GM20000 (cell line): ENCODE data around the gene GIPR.

Source experiments
- DNase-seq: peaks from one replicate; pipeline ENCODE4 v3.0.0; 2012; ENCODE audit warnings: low spot score
- TF ChIP-seq, protein P1 (sequence below): IDR thresholded peaks from 2 replicates; pipeline ENCODE4 v1.5.1; 2012; ENCODE audit warnings: mild to moderate bottlenecking, control low read depth; ENCODE audit errors: extremely low read depth, missing control alignments

Gene GIPR

DNA sequence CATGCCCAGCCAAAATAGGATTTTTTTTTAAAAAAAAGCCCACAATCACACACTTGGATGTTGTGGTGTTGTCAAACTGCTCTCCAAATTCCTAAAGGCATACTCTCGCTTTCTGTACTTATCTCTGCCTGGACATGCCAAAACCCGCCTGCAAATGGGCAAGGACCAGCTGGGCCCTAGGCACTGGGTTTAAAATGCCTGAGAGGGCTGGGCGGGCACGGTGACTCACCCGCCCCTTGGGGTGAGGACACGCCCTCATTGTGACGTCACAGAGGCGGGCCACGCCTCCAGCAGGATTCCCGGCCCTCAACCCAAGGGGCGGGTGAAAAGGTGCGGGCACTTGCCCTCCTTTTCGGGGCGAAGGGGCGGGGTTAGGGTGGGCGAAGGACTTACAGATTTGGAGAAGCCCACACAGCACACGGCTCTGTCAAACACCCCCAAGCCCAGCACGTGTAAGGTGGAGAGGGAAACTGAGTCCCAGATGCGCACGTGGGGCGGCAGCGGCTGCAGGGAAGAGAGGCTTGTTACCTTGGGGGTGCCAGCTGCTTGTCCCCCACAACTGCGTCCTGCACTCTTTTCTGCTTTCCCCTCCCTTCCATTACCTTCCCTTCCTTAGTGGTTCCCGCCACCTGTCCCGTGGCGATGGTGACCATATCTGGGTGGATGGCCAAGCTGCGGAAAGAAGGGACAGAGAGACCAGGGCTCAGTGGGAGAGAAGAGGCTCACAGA, 35.4 kb upstream of the GIPR start:
- TF ChIP-seq, protein P1, sequence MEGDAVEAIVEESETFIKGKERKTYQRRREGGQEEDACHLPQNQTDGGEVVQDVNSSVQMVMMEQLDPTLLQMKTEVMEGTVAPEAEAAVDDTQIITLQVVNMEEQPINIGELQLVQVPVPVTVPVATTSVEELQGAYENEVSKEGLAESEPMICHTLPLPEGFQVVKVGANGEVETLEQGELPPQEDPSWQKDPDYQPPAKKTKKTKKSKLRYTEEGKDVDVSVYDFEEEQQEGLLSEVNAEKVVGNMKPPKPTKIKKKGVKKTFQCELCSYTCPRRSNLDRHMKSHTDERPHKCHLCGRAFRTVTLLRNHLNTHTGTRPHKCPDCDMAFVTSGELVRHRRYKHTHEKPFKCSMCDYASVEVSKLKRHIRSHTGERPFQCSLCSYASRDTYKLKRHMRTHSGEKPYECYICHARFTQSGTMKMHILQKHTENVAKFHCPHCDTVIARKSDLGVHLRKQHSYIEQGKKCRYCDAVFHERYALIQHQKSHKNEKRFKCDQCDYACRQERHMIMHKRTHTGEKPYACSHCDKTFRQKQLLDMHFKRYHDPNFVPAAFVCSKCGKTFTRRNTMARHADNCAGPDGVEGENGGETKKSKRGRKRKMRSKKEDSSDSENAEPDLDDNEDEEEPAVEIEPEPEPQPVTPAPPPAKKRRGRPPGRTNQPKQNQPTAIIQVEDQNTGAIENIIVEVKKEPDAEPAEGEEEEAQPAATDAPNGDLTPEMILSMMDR, result no peak

DNA sequence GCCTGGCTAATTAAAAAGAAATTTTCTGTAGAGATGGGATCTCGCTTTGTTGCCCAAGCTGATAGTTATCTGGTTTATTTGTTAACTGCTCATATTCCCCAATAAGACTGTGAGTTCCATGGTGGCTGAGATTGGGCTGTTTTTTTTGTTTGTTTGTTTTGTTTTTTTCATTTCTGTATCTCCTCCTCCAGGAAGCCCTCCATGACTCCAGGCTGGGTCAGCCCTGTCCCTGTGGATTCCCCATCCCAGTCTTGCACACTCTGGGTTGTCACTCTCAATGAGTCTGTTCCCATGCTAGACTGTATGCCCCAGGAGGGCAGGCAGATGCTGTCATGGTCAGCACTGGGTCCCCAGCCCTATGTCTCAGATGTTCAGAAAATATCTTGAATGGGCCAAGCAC, 31.7 kb upstream of the GIPR start:
- TF ChIP-seq, protein P1, result no peak
- no peak for DNase-seq

More for the DNA sequence above, 35.4 kb upstream of the GIPR start:
- DNase-seq, result no peak

DNA sequence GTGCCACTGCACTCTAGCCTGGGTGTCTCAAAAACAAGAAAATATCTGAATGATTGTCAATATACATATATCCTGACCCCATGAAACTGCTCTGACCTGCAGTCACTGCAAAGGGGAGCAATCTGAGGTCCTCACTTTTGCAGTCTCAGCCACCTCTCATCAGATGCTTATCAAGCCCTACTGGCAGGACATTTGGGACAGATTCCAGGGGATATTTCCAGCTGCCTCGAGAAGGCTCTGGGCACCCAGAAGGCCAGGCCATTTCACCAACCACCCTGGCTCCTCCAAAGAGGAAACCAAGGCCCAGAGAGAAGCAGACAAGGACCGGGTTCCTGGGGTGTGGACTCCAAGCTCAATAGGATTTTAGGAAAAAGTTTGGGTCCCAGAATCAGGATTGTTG, 31.1 kb upstream of the GIPR start:
- TF ChIP-seq, protein P1, result no peak
- no peak for DNase-seq

DNA sequence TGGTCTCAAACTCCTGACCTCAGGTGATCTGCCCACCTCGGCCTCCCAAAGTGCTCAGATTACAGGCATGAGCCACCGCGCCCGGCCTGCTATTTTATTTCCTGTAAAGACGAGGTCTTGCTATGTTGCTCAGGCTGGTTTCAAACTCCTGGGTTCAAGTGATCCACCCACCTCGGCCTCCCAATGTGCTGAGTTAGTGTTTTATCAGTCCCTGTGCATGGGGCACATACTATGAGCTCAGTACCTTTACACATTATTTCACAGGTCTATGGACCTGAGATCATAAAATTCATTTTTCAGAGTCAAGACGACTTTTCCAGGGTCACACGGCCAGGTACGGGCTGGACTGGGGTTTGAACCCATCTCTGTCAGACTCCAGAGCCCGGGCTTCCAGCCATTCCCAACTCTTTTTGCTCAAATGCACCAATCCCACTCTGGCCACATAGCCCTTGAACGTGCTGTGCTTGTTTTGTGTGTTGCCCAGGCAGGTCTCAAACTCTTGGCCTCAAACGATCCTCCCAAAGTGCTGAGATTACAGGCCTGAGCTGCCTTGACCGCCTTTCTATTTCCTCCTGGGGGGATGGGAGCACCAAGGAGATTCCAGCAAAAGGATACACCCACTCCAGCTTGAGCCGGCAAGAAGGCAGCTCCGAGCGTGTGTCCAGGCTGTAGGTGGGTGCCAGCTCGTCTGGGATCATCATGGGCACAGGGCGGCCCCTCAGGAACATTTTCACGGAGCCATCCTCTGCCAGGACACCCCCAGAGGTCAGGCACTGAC, 29.9 kb upstream of the GIPR start:
- DNase-seq, result no peak
- TF ChIP-seq, protein P1, result no peak

DNA sequence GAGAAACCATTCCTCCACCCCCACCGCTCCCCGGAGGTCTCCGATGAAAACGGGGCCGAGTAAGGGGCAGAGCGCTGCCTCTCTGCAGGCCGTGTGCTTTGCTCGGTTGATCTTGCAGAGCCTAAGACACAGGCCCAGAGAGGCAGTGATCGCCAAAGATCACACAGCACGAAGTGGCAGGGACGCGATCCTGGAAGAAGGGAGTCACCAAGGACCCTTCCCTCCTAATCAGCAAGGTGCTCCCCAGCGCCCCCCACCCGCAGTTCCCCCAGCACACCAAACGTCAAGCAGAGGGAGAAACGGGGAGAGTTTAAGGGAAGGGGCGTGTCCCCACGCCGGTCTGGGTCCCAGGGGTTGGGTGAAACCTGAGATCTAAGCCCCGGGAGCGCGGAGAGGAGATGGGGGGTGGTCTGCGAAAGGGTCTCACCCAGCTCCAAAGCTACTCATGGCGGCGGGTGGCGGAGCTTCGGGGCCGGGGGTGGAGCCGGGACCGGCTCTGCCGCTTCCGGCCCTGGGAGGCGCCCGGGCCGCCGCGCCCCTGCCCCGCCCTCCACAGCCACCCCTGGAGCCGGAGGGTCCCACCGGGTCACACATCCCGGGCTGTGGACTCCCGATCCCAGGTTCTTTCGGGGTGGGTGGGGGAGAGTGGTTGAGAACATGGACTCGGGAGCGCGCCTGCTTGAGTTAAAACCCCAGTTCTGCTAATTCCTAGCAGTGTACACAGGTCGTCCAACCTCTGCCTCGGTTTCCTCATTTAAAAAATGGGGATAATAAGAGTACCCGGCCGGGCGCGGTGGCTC, 28.9 kb upstream of the GIPR start, which contains the start of gene EML2:
TSS of gene EML2 (minus strand) at position 468 of the 800 bp plus-strand sequence. CDS start at position 447, 21 bp downstream.
- peak; percentile 77 for DNase-seq
- TF ChIP-seq, protein P1, result peak; percentile 48

DNA sequence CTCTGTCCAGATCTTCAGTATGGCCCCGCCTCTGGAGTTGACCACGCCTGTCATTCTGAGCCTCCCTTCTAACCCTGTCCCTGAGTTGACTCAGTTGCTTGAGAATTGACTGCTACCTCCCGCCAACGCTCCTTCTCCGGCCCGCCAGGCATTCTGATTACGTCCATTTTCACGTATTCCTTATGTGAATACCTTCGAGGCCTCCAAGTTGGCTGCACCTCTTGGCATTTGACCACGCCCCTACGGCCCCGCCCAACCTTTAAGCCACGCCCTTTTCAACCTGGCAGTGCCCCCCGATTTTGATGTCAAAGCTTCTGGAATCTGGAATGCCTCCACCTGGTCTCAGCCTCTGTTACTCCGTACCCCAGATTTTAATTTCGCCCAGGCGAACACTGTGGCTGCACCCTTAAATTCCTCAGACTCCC, 27.2 kb upstream of the GIPR start:
- TF ChIP-seq, protein P1, result no peak
- no peak for DNase-seq
